Medulla oblongata (tissue), 1 donor: ENCODE data around the gene SMPD4.
"Not testable (repeated sequence)": the region's sequence is repeated elsewhere in the genome, so short reads cannot be mapped to it uniquely, and the experiment has no call there.

ENCODE experiments used
- DNase-seq: peaks from one replicate; pipeline ENCODE4 v3.0.0-alpha.2; 2015; ENCODE audit errors: extremely low spot score

The SMPD4 gene

GRCh38 chr2:130141645-130142370 lies 39.6 kb downstream of the SMPD4 start:
- not testable (repeated sequence) for DNase-seq

GRCh38 chr2:130141002-130141401 lies 40.4 kb downstream of the SMPD4 start:
- not testable (repeated sequence) for DNase-seq

- DNase-seq, result not testable (repeated sequence)
These were observed 40.9 kb downstream of the SMPD4 start for GRCh38 chr2:130140516-130140915.

GRCh38 chr2:130139331-130140280 lies 41.8 kb downstream of the SMPD4 start:
- DNase-seq, result not testable (repeated sequence)

- DNase-seq, result not testable (repeated sequence)
These were observed 42.6 kb downstream of the SMPD4 start for GRCh38 chr2:130138841-130139251.

GRCh38 chr2:130138326-130138725 lies 43.1 kb downstream of the SMPD4 start:
- DNase-seq, result not testable (repeated sequence)

- not testable (repeated sequence) for DNase-seq
These were observed 44.3 kb downstream of the SMPD4 start for GRCh38 chr2:130137118-130137517.

- DNase-seq, result not testable (repeated sequence)
These were observed 44.9 kb downstream of the SMPD4 start for GRCh38 chr2:130136546-130136945.

- DNase-seq, result no peak
These were observed 45.5 kb downstream of the SMPD4 start for GRCh38 chr2:130135692-130136541.

- DNase-seq, result not testable (repeated sequence)
These were observed 52.1 kb downstream of the SMPD4 start, which contains the start of gene POTEF for GRCh38 chr2:130129120-130129829. TSS of gene POTEF (minus strand) at chr2:130129222. CDS start at chr2:130120515, 8,707 bp downstream.

GRCh38 chr2:130128464-130128863 lies 52.9 kb downstream of the SMPD4 start:
- not testable (repeated sequence) for DNase-seq

- not testable (repeated sequence) for DNase-seq
These were observed 53.7 kb downstream of the SMPD4 start for GRCh38 chr2:130127726-130128125.

GRCh38 chr2:130120924-130121323 lies 60.5 kb downstream of the SMPD4 start:
- DNase-seq, result not testable (repeated sequence)

GRCh38 chr2:130102597-130103363 lies 78.6 kb downstream of the SMPD4 start:
- not testable (repeated sequence) for DNase-seq
